Progenitor cell of endocrine pancreas (in vitro differentiated cells): ENCODE measurements around the gene EPYC. TPM values are rescaled to one million over a fixed set of nuclear protein-coding genes. Genes with fewer than 3 reads are reported as not detected.

Experiments
- DNase-seq: peaks from one replicate; pipeline ENCODE4 v3.0.0; 2021; ENCODE audit warnings: low spot score; ENCODE audit not compliant: unreplicated experiment
- H3K27ac Mint-ChIP-seq: 2 replicates; pipeline ENCODE4 v1.8.0; 2021; ENCODE audit warnings: mild to moderate bottlenecking, moderate library complexity, mixed read lengths
- H3K27me3 Mint-ChIP-seq: 2 replicates; pipeline ENCODE4 v1.8.0; 2021; ENCODE audit warnings: mixed read lengths
- H3K36me3 Mint-ChIP-seq: 2 replicates; pipeline ENCODE4 v1.8.0; 2022; ENCODE audit warnings: mixed read lengths; ENCODE audit not compliant: insufficient read depth
- H3K4me1 Mint-ChIP-seq: 2 replicates; pipeline ENCODE4 v1.8.0; 2021; ENCODE audit warnings: low read depth, mixed read lengths
- H3K4me3 Mint-ChIP-seq: 2 replicates; pipeline ENCODE4 v1.8.0; 2021; ENCODE audit warnings: low read depth, mild to moderate bottlenecking, moderate library complexity, mixed read lengths
- H3K9me3 Mint-ChIP-seq: 2 replicates; pipeline ENCODE4 v1.8.0; 2021; ENCODE audit warnings: low read depth, mixed read lengths
- CTCF ChIP-seq: fragments of 200-600 bp; sonication (generic); IDR thresholded peaks from one replicate; pipeline ENCODE4 v1.5.0; 2021; ENCODE audit warnings: antibody characterized with exemption, mild to moderate bottlenecking; ENCODE audit not compliant: unreplicated experiment
- total RNA-seq: library from RNA; stranded (reverse); gene quantifications from 2 replicates; pipeline ENCODE4 v1.2.1, GENCODE V29; 2021

Gene EPYC
- total RNA-seq, 1 donor from 2014 or later, result not detected

- no peaks in the 10 kb centered on the region for H3K9me3 Mint-ChIP-seq
- no peaks in the 10 kb centered on the region for H3K36me3 Mint-ChIP-seq
- no peaks in the 10 kb centered on the region for H3K27me3 Mint-ChIP-seq
- no peak overlapping the region for H3K4me3 Mint-ChIP-seq
- peaks cover 2% of the 10 kb centered on the region for H3K4me1 Mint-ChIP-seq
- H3K27ac Mint-ChIP-seq, result no peak overlapping the region
- no peak for TF ChIP-seq CTCF
- DNase-seq, result no peak
Observed at GRCh38 chr12:91003737-91004136, 1.0 kb downstream of the EPYC start.

GRCh38 chr12:91001306-91001705 lies 3.5 kb downstream of the EPYC start:
- Mint-ChIP-seq H3K27ac (no peak overlapping the region), H3K4me3 (no peak overlapping the region), H3K27me3 (no peaks in the 10 kb centered on the region), H3K36me3 (no peaks in the 10 kb centered on the region), H3K4me1 (peaks cover 2% of the 10 kb centered on the region), H3K9me3 (no peaks in the 10 kb centered on the region)
- no peak for TF ChIP-seq CTCF
- no peak for DNase-seq

- no peak overlapping the region for H3K27ac Mint-ChIP-seq
- H3K4me1 Mint-ChIP-seq, result peaks cover 6% of the 10 kb centered on the region
- no peaks in the 10 kb centered on the region for H3K27me3 Mint-ChIP-seq
- no peak overlapping the region for H3K4me3 Mint-ChIP-seq
- no peak for TF ChIP-seq CTCF
- DNase-seq, result no peak
- no peaks in the 10 kb centered on the region for H3K36me3 Mint-ChIP-seq
- no peaks in the 10 kb centered on the region for H3K9me3 Mint-ChIP-seq
Observed at GRCh38 chr12:90999966-91000365, 4.8 kb downstream of the EPYC start.

GRCh38 chr12:90999527-90999926 lies 5.2 kb downstream of the EPYC start:
- Mint-ChIP-seq H3K9me3 (no peaks in the 10 kb centered on the region), H3K4me1 (peaks cover 10% of the 10 kb centered on the region), H3K27me3 (no peaks in the 10 kb centered on the region), H3K27ac (no peak overlapping the region), H3K4me3 (no peak overlapping the region), H3K36me3 (no peaks in the 10 kb centered on the region)
- DNase-seq, result no peak
- TF ChIP-seq CTCF, result no peak

GRCh38 chr12:90995010-90995409 lies 9.8 kb downstream of the EPYC start:
- H3K4me3 Mint-ChIP-seq, result no peak overlapping the region
- peaks cover 11% of the 10 kb centered on the region for H3K4me1 Mint-ChIP-seq
- no peak for DNase-seq
- H3K27me3 Mint-ChIP-seq, result no peaks in the 10 kb centered on the region
- peaks cover 9% of the 10 kb centered on the region for H3K9me3 Mint-ChIP-seq
- H3K27ac Mint-ChIP-seq, result no peak overlapping the region
- H3K36me3 Mint-ChIP-seq, result no peaks in the 10 kb centered on the region
- TF ChIP-seq CTCF, result no peak
